ENCODE measurements around the gene TMEM86B.

DNA sequence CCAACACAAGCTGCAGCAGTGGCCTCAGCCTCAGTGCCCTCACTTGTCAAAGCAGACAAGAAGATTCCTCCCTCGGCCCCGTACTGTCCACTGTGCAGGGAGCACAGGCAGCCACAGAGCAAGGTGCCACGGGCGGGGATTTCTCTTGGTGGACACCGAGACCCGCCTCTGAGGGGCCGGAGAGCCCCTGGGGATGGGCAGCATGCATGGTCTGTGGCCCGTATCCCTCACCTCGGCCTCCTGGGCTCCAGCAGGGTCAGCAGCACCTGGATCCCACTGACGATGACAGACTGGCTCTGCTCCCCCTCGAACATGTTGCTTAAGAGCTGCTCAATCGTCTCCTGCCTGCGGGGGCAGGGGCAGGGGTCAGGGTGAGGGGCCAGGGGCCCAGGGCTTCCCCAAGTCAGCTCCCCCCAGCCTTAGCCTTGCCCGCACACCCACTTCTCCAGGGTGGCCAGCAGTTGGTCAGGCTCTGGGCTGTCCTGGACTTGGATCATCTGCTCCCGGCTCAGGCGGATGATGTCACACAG is 13.4 kb upstream of the TMEM86B start:
- no peak for TF ChIP-seq CTCF (conservative IDR thresholded peaks at IDR 0.05)
- TF ChIP-seq EZH2 (IDR thresholded peaks at IDR 0.05; ENCODE audit: low read depth), result no peak

Data from PC-9 (cell line).